Osteoblast (primary cell): ENCODE measurements around the gene SRP14. TPM values are rescaled to one million over a fixed set of nuclear protein-coding genes. Genes with fewer than 3 reads are reported as not detected.
"Not testable (repeated sequence)": the region's sequence is repeated elsewhere in the genome, so short reads cannot be mapped to it uniquely, and the experiment has no call there.

Experiments used
- DNase-seq: peaks from one replicate; pipeline ENCODE4 v3.0.0; 2011; ENCODE audit warnings: low spot score, mixed read lengths; ENCODE audit not compliant: insufficient read length; ENCODE audit errors: missing footprints
- H2AFZ ChIP-seq: 2 replicates; pipeline ENCODE4 v1.6.0; 2011; ENCODE audit warnings: mild to moderate bottlenecking, low read length
- H3K27ac ChIP-seq: 2 replicates; pipeline ENCODE4 v1.5.1; 2011; ENCODE audit warnings: mild to moderate bottlenecking, low read depth, low read length, moderate library complexity
- H3K27me3 ChIP-seq: 2 replicates; pipeline ENCODE4 v1.6.0; 2012; ENCODE audit warnings: mild to moderate bottlenecking, control low read depth, inconsistent platforms, low read length, moderate library complexity; ENCODE audit not compliant: insufficient read depth
- H3K36me3 ChIP-seq: 2 replicates; pipeline ENCODE4 v1.5.1; 2011; ENCODE audit warnings: mild to moderate bottlenecking, low read length, control low read depth, moderate library complexity; ENCODE audit not compliant: insufficient read depth
- H3K4me1 ChIP-seq: 2 replicates; pipeline ENCODE4 v1.5.1; 2011; ENCODE audit warnings: mild to moderate bottlenecking, low read length, control low read depth, moderate library complexity; ENCODE audit not compliant: insufficient read depth
- H3K4me2 ChIP-seq: 2 replicates; pipeline ENCODE4 v1.6.0; 2011; ENCODE audit warnings: mild to moderate bottlenecking, low read length; ENCODE audit not compliant: insufficient read depth
- H3K4me3 ChIP-seq: fragments of 200-600 bp; sonication (generic); 3 replicates; pipeline ENCODE4 v1.5.1; 2012; ENCODE audit warnings: mild to moderate bottlenecking, low read length, inconsistent platforms; ENCODE audit not compliant: insufficient read depth
- H3K79me2 ChIP-seq: 2 replicates; pipeline ENCODE4 v1.6.0; 2012; ENCODE audit warnings: mild to moderate bottlenecking, low read length, control low read depth, inconsistent platforms; ENCODE audit not compliant: insufficient read depth
- H3K9me3 ChIP-seq: 2 replicates; pipeline ENCODE4 v1.5.1; 2011; ENCODE audit warnings: low read depth, low read length, control low read depth
- H4K20me1 ChIP-seq: 2 replicates; pipeline ENCODE4 v1.6.0; 2012; ENCODE audit warnings: mild to moderate bottlenecking, low read length, control low read depth; ENCODE audit not compliant: insufficient read depth
- total RNA-seq: library from RNA; depleted of rRNA; stranded (reverse); fragments of >200 nt; gene quantifications from 2 replicates; pipeline ENCODE4 v1.2.3, GENCODE V29; 2012
- TF ChIP-seq, protein P1 (sequence below): IDR thresholded peaks from 2 replicates; pipeline ENCODE4 v1.5.1; 2011; ENCODE audit warnings: mild to moderate bottlenecking, low read depth, low read length, moderate library complexity; ENCODE audit errors: extremely low read depth

Gene SRP14
- total RNA-seq, 1 donor = 81.4 TPM

DNA sequence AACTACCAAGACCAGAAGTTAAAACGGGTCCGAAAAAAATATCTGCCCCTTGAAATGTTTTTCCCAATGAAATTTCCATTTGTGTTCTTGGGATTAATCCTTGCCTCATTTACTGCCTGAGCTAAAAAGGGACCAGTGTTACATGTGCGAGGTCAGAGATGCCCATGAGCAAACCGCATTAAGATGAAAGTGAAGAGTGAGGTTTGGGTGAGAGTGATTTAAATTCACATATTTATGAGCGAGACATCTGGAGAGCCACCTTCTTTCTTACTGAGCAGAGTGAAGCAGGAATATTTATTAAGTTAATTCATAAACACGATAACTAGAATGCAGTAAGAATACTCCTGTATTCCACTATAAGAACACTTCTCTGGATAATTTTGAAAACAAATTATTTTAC, 41.3 kb downstream of the SRP14 start:
- peak overlapping the region; percentile 46 for H3K4me2 ChIP-seq
- no peak overlapping the region for H3K4me3 ChIP-seq
- no peaks in the 10 kb centered on the region for H4K20me1 ChIP-seq
- DNase-seq = no peak
- H3K36me3 ChIP-seq = peaks cover 59% of the 10 kb centered on the region
- H2AFZ ChIP-seq = no peak overlapping the region
- H3K27me3 ChIP-seq = no peaks in the 10 kb centered on the region
- H3K9me3 ChIP-seq = no peaks in the 10 kb centered on the region
- TF ChIP-seq, protein P1, sequence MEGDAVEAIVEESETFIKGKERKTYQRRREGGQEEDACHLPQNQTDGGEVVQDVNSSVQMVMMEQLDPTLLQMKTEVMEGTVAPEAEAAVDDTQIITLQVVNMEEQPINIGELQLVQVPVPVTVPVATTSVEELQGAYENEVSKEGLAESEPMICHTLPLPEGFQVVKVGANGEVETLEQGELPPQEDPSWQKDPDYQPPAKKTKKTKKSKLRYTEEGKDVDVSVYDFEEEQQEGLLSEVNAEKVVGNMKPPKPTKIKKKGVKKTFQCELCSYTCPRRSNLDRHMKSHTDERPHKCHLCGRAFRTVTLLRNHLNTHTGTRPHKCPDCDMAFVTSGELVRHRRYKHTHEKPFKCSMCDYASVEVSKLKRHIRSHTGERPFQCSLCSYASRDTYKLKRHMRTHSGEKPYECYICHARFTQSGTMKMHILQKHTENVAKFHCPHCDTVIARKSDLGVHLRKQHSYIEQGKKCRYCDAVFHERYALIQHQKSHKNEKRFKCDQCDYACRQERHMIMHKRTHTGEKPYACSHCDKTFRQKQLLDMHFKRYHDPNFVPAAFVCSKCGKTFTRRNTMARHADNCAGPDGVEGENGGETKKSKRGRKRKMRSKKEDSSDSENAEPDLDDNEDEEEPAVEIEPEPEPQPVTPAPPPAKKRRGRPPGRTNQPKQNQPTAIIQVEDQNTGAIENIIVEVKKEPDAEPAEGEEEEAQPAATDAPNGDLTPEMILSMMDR = no peak
- H3K4me1 ChIP-seq = peaks cover 28% of the 10 kb centered on the region
- H3K79me2 ChIP-seq = peaks cover 2% of the 10 kb centered on the region
- peak overlapping the region; percentile 38 for H3K27ac ChIP-seq

GRCh38 chr15:39997031-39997430, 42.0 kb downstream of the SRP14 start:
- Histone ChIP-seq H2AFZ (no peak overlapping the region), H3K4me2 (peak overlapping the region; percentile 46), H3K4me1 (peaks cover 24% of the 10 kb centered on the region), H3K9me3 (no peaks in the 10 kb centered on the region), H3K4me3 (no peak overlapping the region), H4K20me1 (no peaks in the 10 kb centered on the region), H3K36me3 (peaks cover 59% of the 10 kb centered on the region), H3K79me2 (peaks cover 2% of the 10 kb centered on the region), H3K27me3 (no peaks in the 10 kb centered on the region), H3K27ac (peak overlapping the region; percentile 38)
- no peak for DNase-seq
- TF ChIP-seq, protein P1 = no peak

GRCh38 chr15:39996228-39996627, 42.8 kb downstream of the SRP14 start:
- H3K4me1 ChIP-seq = peaks cover 24% of the 10 kb centered on the region
- not testable (repeated sequence) for DNase-seq, H3K4me3 ChIP-seq, H3K4me2 ChIP-seq, H3K9me3 ChIP-seq, H2AFZ ChIP-seq, H3K27me3 ChIP-seq, H3K27ac ChIP-seq, H4K20me1 ChIP-seq, H3K79me2 ChIP-seq
- H3K36me3 ChIP-seq = peaks cover 60% of the 10 kb centered on the region

GRCh38 chr15:39992953-39993352, 46.0 kb downstream of the SRP14 start:
- not testable (repeated sequence) for H3K79me2 ChIP-seq, H3K4me2 ChIP-seq, H3K4me3 ChIP-seq, H3K27me3 ChIP-seq, DNase-seq, H3K27ac ChIP-seq, H2AFZ ChIP-seq, H4K20me1 ChIP-seq, H3K9me3 ChIP-seq
- Histone ChIP-seq H3K4me1 (peaks cover 14% of the 10 kb centered on the region), H3K36me3 (peaks cover 76% of the 10 kb centered on the region)

DNA sequence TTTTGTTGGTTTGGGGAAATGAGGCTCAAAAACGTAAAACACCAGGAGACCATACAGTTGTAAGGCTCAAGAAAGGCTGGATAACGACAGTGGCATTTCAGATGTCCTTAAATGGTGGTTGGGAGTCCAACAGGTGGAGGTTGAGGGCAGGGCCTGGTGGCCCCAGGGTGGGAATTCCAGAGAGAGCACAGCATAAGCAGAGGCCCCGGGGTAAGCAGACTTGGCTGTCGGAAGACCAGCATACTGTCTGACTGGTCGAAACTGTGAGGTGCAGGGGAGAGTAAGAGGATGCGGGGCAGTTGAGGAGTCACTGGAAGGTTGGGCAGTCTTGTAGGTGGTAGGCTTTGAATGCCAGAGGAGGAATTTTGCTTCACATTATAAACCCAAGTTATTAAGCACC, 48.3 kb downstream of the SRP14 start:
- Histone ChIP-seq H3K27ac (no peak overlapping the region), H3K36me3 (peaks cover 89% of the 10 kb centered on the region), H2AFZ (no peak overlapping the region), H3K27me3 (no peaks in the 10 kb centered on the region), H3K4me3 (no peak overlapping the region), H4K20me1 (peaks cover 4% of the 10 kb centered on the region), H3K9me3 (no peaks in the 10 kb centered on the region), H3K4me2 (no peak overlapping the region), H3K4me1 (no peaks in the 10 kb centered on the region), H3K79me2 (no peaks in the 10 kb centered on the region)
- TF ChIP-seq, protein P1 = no peak
- no peak for DNase-seq
